Measurements from ENCODE around the gene F3. TPM values are rescaled to one million over a fixed set of nuclear protein-coding genes. Genes with fewer than 3 reads are reported as not detected.

Gene F3
- polyA plus RNA-seq, 1 donor (not counting 4 experiments of a cell fraction or from before 2014, with no cell fraction given) = 1,409 TPM

GRCh38 chr1:94501935-94502334, 39.6 kb downstream of the F3 start:
- FAIRE-seq = no peak
- H3K27me3 ChIP-seq (ENCODE audit: control insufficient read depth, extremely low read depth, insufficient read depth, low read length) = no peaks in the 10 kb centered on the region
- no peak overlapping the region for H2AFZ ChIP-seq (ENCODE audit: control insufficient read depth, low read length)
- no peaks in the 10 kb centered on the region for H3K9me1 ChIP-seq (ENCODE audit: control insufficient read depth, extremely low read depth, insufficient read depth, low read length)
- dilution Hi-C loops (cut with MboI; ENCODE audit: extremely low pct_ligation_motif_present, low sequenced_read_pairs) = no loop called here
- no peak overlapping the region for H3K4me2 ChIP-seq (ENCODE audit: control insufficient read depth, extremely low read depth, insufficient read depth, low read depth, low read length)
- peaks cover 8 to 9% of the 10 kb centered on the region in 2 experiments for H3K36me3 ChIP-seq (ENCODE audit: control insufficient read depth in 2 of 2, extremely low read depth in 1 of 2, insufficient read depth in 2 of 2, low read length in 2 of 2)
- no peaks in the 10 kb centered on the region for H3K79me2 ChIP-seq (ENCODE audit: control insufficient read depth, insufficient read depth, low read length)
- H4K20me1 ChIP-seq (ENCODE audit: control insufficient read depth, extremely low read depth, insufficient read depth, low read length) = no peaks in the 10 kb centered on the region
- no peak for DNase-seq (ENCODE audit: low read depth, low spot score)
- no peaks in the 10 kb centered on the region for H3K9me3 ChIP-seq (ENCODE audit: control insufficient read depth, low read depth, low read length)
- no peaks in the 10 kb centered on the region for H3K4me1 ChIP-seq (ENCODE audit: control insufficient read depth, extremely low read depth, insufficient read depth, low read length)
- TF ChIP-seq CTCF (optimal IDR thresholded peaks at IDR 0.05 in 1 of 3, IDR thresholded peaks at IDR 0.05 in 1 of 3, conservative IDR thresholded peaks at IDR 0.05 in 1 of 3; ENCODE audit: extremely low read depth in 1 of 3, insufficient read depth in 2 of 3, low read length in 3 of 3) = no peak
- TF ChIP-seq EZH2 (IDR thresholded peaks at IDR 0.05; ENCODE audit: low read length) = no peak
- no peak overlapping the region for H3K9ac ChIP-seq (ENCODE audit: control insufficient read depth, extremely low read depth, insufficient read depth, low read length)
- no peak overlapping the region for H3K27ac ChIP-seq (ENCODE audit: control insufficient read depth, insufficient read depth, low read length)
- no peak overlapping the region for H3K4me3 ChIP-seq (ENCODE audit: control insufficient read depth in 2 of 3, extremely low read depth in 1 of 3, insufficient read depth in 2 of 3, low read depth in 1 of 3, low read length in 3 of 3)

- H3K36me3 ChIP-seq (ENCODE audit: control insufficient read depth in 2 of 2, extremely low read depth in 1 of 2, insufficient read depth in 2 of 2, low read length in 2 of 2) = peaks cover 7 to 8% of the 10 kb centered on the region in 2 experiments
- dilution Hi-C loops (cut with MboI; ENCODE audit: extremely low pct_ligation_motif_present, low sequenced_read_pairs) = no loop called here
Measured at GRCh38 chr1:94501426-94501825, 40.1 kb downstream of the F3 start.

More at GRCh38 chr1:94501426-94501825, 40.1 kb downstream of the F3 start:
- Histone ChIP-seq H3K9me1 (ENCODE audit: control insufficient read depth, extremely low read depth, insufficient read depth, low read length) (no peaks in the 10 kb centered on the region), H2AFZ (ENCODE audit: control insufficient read depth, low read length) (no peak overlapping the region), H3K9me3 (ENCODE audit: control insufficient read depth, low read depth, low read length) (no peaks in the 10 kb centered on the region), H3K4me3 (ENCODE audit: control insufficient read depth in 2 of 3, extremely low read depth in 1 of 3, insufficient read depth in 2 of 3, low read depth in 1 of 3, low read length in 3 of 3) (no peak overlapping the region), H3K9ac (ENCODE audit: control insufficient read depth, extremely low read depth, insufficient read depth, low read length) (no peak overlapping the region), H3K4me2 (ENCODE audit: control insufficient read depth, extremely low read depth, insufficient read depth, low read depth, low read length) (no peak overlapping the region), H3K79me2 (ENCODE audit: control insufficient read depth, insufficient read depth, low read length) (no peaks in the 10 kb centered on the region), H4K20me1 (ENCODE audit: control insufficient read depth, extremely low read depth, insufficient read depth, low read length) (no peaks in the 10 kb centered on the region), H3K27ac (ENCODE audit: control insufficient read depth, insufficient read depth, low read length) (no peak overlapping the region), H3K27me3 (ENCODE audit: control insufficient read depth, extremely low read depth, insufficient read depth, low read length) (no peaks in the 10 kb centered on the region), H3K4me1 (ENCODE audit: control insufficient read depth, extremely low read depth, insufficient read depth, low read length) (no peaks in the 10 kb centered on the region)
- no peak for DNase-seq (ENCODE audit: low read depth, low spot score)
- TF ChIP-seq CTCF (optimal IDR thresholded peaks at IDR 0.05 in 1 of 3, IDR thresholded peaks at IDR 0.05 in 1 of 3, conservative IDR thresholded peaks at IDR 0.05 in 1 of 3; ENCODE audit: extremely low read depth in 1 of 3, insufficient read depth in 2 of 3, low read length in 3 of 3) (no peak), EZH2 (IDR thresholded peaks at IDR 0.05; ENCODE audit: low read length) (no peak)
- FAIRE-seq = no peak
